ENCODE measurements around the gene THOC7. TPM values are rescaled to one million over a fixed set of nuclear protein-coding genes. Genes with fewer than 3 reads are reported as not detected.

Gene THOC7
- total and polyA plus RNA-seq, 8 donors: 27.8 to 189 (median 82.8) TPM

GRCh38 chr3:63900459-63900858, 36.9 kb upstream of the THOC7 start:
- whole genome bisulfite sequencing, 5 donors: 71 to 92% (median 81%) methylated on average over 2 of the region's 2 CpGs
- intact Hi-C loops (cut with DNase I; ENCODE audit: low total_unique reads): no loop called here

DNA sequence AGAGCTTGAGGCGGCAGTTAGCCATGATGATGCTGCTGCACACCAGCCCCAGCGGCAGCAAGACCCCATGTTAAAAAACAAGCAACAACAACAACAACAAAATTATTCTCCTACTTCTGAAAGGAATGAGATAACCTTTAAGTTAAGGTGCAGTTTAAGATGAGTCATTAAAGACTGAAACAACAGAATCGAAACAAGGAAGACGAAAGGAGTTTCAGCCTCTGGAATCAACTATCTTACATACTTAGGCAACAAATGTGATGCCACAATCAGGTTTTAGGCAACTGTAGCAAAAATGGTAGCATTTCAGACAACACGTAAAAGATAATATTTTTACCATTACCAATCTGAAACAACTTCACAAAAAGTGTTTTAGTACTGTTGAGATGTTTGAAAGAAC, 36.4 kb upstream of the THOC7 start:
- TF ChIP-seq, protein P1, sequence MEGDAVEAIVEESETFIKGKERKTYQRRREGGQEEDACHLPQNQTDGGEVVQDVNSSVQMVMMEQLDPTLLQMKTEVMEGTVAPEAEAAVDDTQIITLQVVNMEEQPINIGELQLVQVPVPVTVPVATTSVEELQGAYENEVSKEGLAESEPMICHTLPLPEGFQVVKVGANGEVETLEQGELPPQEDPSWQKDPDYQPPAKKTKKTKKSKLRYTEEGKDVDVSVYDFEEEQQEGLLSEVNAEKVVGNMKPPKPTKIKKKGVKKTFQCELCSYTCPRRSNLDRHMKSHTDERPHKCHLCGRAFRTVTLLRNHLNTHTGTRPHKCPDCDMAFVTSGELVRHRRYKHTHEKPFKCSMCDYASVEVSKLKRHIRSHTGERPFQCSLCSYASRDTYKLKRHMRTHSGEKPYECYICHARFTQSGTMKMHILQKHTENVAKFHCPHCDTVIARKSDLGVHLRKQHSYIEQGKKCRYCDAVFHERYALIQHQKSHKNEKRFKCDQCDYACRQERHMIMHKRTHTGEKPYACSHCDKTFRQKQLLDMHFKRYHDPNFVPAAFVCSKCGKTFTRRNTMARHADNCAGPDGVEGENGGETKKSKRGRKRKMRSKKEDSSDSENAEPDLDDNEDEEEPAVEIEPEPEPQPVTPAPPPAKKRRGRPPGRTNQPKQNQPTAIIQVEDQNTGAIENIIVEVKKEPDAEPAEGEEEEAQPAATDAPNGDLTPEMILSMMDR (IDR thresholded peaks at IDR 0.05): no peak
- no peak for TF ChIP-seq EP300 (IDR thresholded peaks at IDR 0.05)
- no peak for TF ChIP-seq POLR2A (IDR thresholded peaks at IDR 0.05)
- no peak for TF ChIP-seq POLR2AphosphoS5 (IDR thresholded peaks at IDR 0.05)
- 92 to 95% (median 94%) methylated on average over 5 of the region's 5 CpGs for WGBS, 5 donors

More at GRCh38 chr3:63900459-63900858, 36.9 kb upstream of the THOC7 start:
- TF ChIP-seq, protein P1 (IDR thresholded peaks at IDR 0.05): no peak
- no peak for TF ChIP-seq EP300 (IDR thresholded peaks at IDR 0.05)
- no peak for TF ChIP-seq POLR2AphosphoS5 (IDR thresholded peaks at IDR 0.05)
- no peak for TF ChIP-seq POLR2A (IDR thresholded peaks at IDR 0.05)
- no peak overlapping the region for H3K27ac ChIP-seq
- no peaks in the 10 kb centered on the region for H3K9me3 ChIP-seq
- no peak overlapping the region for H3K4me3 ChIP-seq
- H3K36me3 ChIP-seq: peaks cover 0 to 33% (median 25%) of the 10 kb centered on the region in 4 donors
- no peaks in the 10 kb centered on the region for H3K27me3 ChIP-seq
- peaks cover 0 to 14% (median 5%) of the 10 kb centered on the region in 4 donors for H3K4me1 ChIP-seq
- peak in 1 of 2 donors; percentile 40 for DNase-seq

DNA sequence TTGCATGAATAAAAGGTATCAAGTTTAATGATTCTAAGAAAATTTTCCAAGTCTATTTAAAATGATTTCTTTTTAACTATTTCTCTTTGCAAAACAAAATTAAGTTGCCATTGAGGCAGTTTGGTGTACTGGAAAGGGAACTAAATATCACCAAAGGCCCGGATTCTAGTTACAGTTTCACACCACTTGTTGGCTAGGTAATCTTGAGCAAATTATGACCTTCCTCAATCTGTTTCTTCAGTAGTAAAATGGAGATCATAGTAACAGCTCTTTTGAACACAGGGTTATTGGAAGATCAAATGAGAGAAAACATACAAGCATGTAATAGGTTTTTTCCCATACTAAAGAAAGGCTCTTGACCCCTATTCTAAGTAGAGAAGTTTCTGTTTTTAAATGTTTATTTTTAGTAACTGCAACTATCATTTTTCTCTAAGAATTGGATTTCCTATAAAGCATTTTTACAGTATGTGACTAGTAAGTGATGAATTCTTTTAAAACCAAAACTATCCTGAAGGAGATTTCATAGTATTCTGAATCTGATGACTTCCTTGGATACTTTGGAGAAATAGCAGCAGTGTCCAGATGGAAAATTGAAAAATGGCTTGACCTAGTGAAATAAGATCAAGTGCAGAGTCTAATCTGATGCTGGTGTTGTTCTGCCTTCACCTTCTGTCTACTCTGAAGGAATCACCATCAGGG, 32.9 kb upstream of the THOC7 start:
- intact Hi-C loops (cut with DNase I; ENCODE audit: low total_unique reads): no loop called here
- no peaks in the 10 kb centered on the region for H3K27me3 ChIP-seq
- H3K9me3 ChIP-seq: no peaks in the 10 kb centered on the region
- H3K4me1 ChIP-seq: peaks cover 0 to 24% (median 10%) of the 10 kb centered on the region in 4 donors
- peaks cover 0 to 31% (median 21%) of the 10 kb centered on the region in 4 donors for H3K36me3 ChIP-seq
- TF ChIP-seq, protein P1 (IDR thresholded peaks at IDR 0.05): no peak
- TF ChIP-seq EP300 (IDR thresholded peaks at IDR 0.05) (no peak), POLR2AphosphoS5 (IDR thresholded peaks at IDR 0.05) (no peak), POLR2A (IDR thresholded peaks at IDR 0.05) (no peak)
- no peak overlapping the region for H3K27ac ChIP-seq
- no peak overlapping the region for H3K4me3 ChIP-seq
- 54 to 82% (median 73%) methylated on average over 1 of the region's 1 CpG for WGBS, 5 donors
- no peak for DNase-seq

More for the DNA sequence above, 36.4 kb upstream of the THOC7 start:
- H3K4me3 ChIP-seq: no peak overlapping the region
- no peaks in the 10 kb centered on the region for H3K27me3 ChIP-seq
- no peak for DNase-seq
- peaks cover 0 to 18% (median 10%) of the 10 kb centered on the region in 4 donors for H3K4me1 ChIP-seq
- no peaks in the 10 kb centered on the region for H3K9me3 ChIP-seq
- intact Hi-C loops (cut with DNase I; ENCODE audit: low total_unique reads): no loop called here
- no peak overlapping the region for H3K27ac ChIP-seq
- H3K36me3 ChIP-seq: peaks cover 0 to 29% (median 24%) of the 10 kb centered on the region in 4 donors

DNA sequence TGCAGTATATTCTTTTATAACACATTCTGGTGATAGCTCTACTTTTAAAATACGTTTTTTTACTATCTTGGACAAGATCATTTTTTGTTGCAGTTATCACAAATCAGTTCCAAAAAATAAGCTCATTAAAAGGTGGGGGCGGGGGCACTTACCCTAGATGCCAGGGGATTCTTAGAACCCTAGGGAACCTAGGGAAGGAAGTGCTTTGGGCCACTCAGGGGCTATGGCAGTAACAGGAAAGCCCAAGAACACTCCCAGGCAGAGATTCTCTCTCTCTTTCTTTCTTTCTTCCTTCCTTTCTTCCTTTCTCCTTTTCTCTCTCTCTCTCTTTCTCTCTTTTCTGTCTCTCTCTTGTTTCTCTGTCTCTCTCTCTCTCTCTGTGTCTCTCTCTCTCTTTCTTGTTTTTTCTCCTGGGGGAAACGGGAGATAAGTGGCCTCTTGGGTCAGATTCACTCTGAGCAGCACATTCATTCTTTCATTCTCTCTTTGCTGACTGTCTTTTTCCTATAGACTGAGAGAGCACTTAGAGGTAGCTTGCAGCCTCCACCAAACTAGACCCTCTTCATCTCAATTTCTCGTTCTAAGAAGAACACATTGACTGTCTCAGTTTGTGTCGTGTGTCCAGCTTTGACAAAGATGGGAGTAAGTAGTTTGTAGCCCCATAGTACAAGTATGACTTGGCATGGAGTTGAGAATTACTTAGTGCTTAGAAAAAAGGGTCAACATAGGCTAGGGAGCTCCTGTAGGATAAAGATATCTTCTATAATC, 32.0 kb upstream of the THOC7 start:
- WGBS, 5 donors: 67 to 79% (median 70%) methylated on average over 5 of the region's 5 CpGs
- no peak for DNase-seq
- H3K27ac ChIP-seq: no peak overlapping the region
- peaks cover 0 to 24% (median 10%) of the 10 kb centered on the region in 4 donors for H3K4me1 ChIP-seq
- H3K27me3 ChIP-seq: no peaks in the 10 kb centered on the region
- intact Hi-C loops (cut with DNase I; ENCODE audit: low total_unique reads): no loop called here
- no peak for TF ChIP-seq EP300 (IDR thresholded peaks at IDR 0.05)
- no peaks in the 10 kb centered on the region for H3K9me3 ChIP-seq
- no peak overlapping the region for H3K4me3 ChIP-seq
- peaks cover 0 to 33% (median 24%) of the 10 kb centered on the region in 4 donors for H3K36me3 ChIP-seq

Data from stomach (tissue), 9 donors.